ENCODE results near the gene KCNQ1. TPM values are rescaled to one million over a fixed set of nuclear protein-coding genes. Genes with fewer than 3 reads are reported as not detected.

KCNQ1 gene
- total RNA-seq, 1 experiment from 2014 or later = 2.3 TPM

GRCh38 chr11:2570211-2570811 is 125.5 kb downstream of the KCNQ1 start:
- no peak overlapping the region for H3K23ac ChIP-seq (ENCODE audit: insufficient read length, low read depth, low read length)
- peaks cover 71% of the 10 kb centered on the region for H3K27me3 Mint-ChIP-seq (ENCODE audit: low read depth)
- H3T11ph ChIP-seq (ENCODE audit: low read length) = no peak overlapping the region
- no peaks in the 10 kb centered on the region for H3K79me2 ChIP-seq (ENCODE audit: insufficient read depth, low read length)
- H3K4me1 Mint-ChIP-seq = no peaks in the 10 kb centered on the region
- peaks cover 2% of the 10 kb centered on the region; the same call in 1 of the 2 replicates for H3K27me3 ChIP-seq (ENCODE audit: insufficient read depth, low read length)
- no peak overlapping the region for H4K8ac ChIP-seq (replicated peaks; ENCODE audit: insufficient read length, low read depth, low read length)
- no peak overlapping the region for H2BK12ac ChIP-seq (ENCODE audit: insufficient read length, low read depth, low read length)
- no peak overlapping the region for H3K27ac ChIP-seq (ENCODE audit: insufficient read length, low read depth, low read length)
- H3K23me2 ChIP-seq (ENCODE audit: insufficient read length, low read depth, low read length, poor library complexity, severe bottlenecking) = no peaks in the 10 kb centered on the region
- no peaks in the 10 kb centered on the region for H3K9me3 ChIP-seq (ENCODE audit: control insufficient read depth, low read depth, low read length)
- no peaks in the 10 kb centered on the region for H3K36me3 Mint-ChIP-seq (ENCODE audit: insufficient read depth in 1 of 3, low read depth in 3 of 3)
- H2BK120ac ChIP-seq (ENCODE audit: low read depth, low read length, poor library complexity, severe bottlenecking) = no peak overlapping the region
- H4K5ac ChIP-seq (ENCODE audit: insufficient read length, low read depth, low read length) = no peak overlapping the region
- H3K4me2 ChIP-seq (ENCODE audit: insufficient read depth, insufficient read length, low read length) = no peak overlapping the region
- no peak overlapping the region for H3K4ac ChIP-seq (ENCODE audit: low read depth, low read length)
- H2AK5ac ChIP-seq (ENCODE audit: insufficient read length, low read length) = no peak overlapping the region
- no peak overlapping the region for H3K18ac ChIP-seq (ENCODE audit: insufficient read length, low read depth, low read length)
- DNase-seq = no peak
- no peak overlapping the region for H4K91ac ChIP-seq (ENCODE audit: insufficient read length, low read depth, low read length)
- no peak overlapping the region for H2BK15ac ChIP-seq (ENCODE audit: low read depth, low read length)
- H3K79me1 ChIP-seq (ENCODE audit: insufficient read depth, low read depth, low read length, poor library complexity, severe bottlenecking) = no peaks in the 10 kb centered on the region
- no peak overlapping the region for H2BK5ac ChIP-seq (ENCODE audit: insufficient read length, low read length)
- no peak overlapping the region for H3K9ac ChIP-seq (ENCODE audit: extremely low read depth, insufficient read length, low read length)
- TF ChIP-seq, protein P1, sequence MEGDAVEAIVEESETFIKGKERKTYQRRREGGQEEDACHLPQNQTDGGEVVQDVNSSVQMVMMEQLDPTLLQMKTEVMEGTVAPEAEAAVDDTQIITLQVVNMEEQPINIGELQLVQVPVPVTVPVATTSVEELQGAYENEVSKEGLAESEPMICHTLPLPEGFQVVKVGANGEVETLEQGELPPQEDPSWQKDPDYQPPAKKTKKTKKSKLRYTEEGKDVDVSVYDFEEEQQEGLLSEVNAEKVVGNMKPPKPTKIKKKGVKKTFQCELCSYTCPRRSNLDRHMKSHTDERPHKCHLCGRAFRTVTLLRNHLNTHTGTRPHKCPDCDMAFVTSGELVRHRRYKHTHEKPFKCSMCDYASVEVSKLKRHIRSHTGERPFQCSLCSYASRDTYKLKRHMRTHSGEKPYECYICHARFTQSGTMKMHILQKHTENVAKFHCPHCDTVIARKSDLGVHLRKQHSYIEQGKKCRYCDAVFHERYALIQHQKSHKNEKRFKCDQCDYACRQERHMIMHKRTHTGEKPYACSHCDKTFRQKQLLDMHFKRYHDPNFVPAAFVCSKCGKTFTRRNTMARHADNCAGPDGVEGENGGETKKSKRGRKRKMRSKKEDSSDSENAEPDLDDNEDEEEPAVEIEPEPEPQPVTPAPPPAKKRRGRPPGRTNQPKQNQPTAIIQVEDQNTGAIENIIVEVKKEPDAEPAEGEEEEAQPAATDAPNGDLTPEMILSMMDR (conservative IDR thresholded peaks at IDR 0.05) = no peak
- H3K56ac ChIP-seq (ENCODE audit: insufficient read length, low read depth, low read length) = no peak overlapping the region
- H4K20me1 ChIP-seq (ENCODE audit: control insufficient read depth, insufficient read depth, insufficient read length) = no peaks in the 10 kb centered on the region
- no peak overlapping the region for H3K27ac Mint-ChIP-seq
- WGBS (ENCODE audit: extremely low coverage, insufficient read length, low lambda C conversion rate) = no CpG with 5 or more reads among the region's 26 CpGs
- H2BK20ac ChIP-seq (ENCODE audit: low read depth, low read length, poor library complexity, severe bottlenecking) = no peak overlapping the region
- H2AFZ ChIP-seq (ENCODE audit: low read length) = no peak overlapping the region
- H3K4me3 Mint-ChIP-seq = no peak overlapping the region
- H3K9me3 Mint-ChIP-seq = no peaks in the 10 kb centered on the region
- no peaks in the 10 kb centered on the region for H3K4me1 ChIP-seq (ENCODE audit: insufficient read depth, low read length)
- no peak overlapping the region; the same call in 1 of the 2 replicates for H3K14ac ChIP-seq (ENCODE audit: insufficient read depth, low read length)

Data from H9 (cell line).